Activated gamma-delta T cell (primary cell): ENCODE measurements around the gene ARHGEF10L.

ENCODE experiments used
- DNase-seq: peaks from one replicate; lab custom pipeline; 2025; lab: John Stamatoyannopoulos, UW

The ARHGEF10L gene

DNA sequence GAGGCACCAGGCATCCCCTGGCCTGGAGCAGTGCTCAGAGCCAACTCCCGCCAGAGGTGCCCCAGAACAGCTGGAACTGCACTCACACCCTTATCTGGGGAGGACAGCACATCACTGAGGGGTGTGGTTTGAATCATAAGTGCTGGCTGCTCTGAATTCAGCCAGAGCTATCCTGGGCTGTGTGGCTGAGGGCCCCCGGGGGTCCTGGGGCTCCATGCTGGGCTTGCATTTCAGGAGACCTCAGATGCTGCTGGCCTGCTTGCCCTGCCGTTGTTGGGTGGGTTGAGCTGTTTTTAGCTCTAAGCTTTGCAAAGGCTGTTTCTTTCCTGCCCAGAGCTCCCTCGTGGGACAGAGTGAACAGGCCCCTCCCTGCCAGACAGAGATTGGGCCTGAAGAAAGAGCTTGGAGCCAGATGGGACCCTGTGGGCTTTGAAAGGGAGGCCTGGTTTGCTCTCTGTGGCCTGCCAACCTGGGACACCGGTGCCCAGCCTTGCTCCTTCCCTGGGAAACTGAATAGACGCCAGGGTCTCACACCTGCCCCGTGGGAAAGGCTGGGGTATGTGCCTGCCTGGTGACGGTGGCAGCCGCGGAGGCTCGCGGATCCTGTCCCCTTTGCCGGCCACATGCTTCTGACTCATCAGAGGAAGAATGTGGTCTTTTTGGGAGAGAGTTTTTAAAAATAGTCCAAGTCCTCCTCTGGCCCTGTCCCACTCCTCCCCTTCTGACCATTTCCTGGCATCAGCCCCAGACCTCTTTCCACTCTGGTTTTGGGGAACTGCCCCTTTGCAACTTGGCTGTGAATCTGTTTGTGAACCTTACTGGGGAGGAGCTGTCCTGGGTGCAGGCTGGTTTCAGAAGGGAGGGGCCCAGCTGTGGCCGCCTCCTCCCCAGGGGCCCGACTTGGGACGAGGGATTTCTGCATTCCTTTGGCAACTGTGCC is 30.0 kb downstream of the ARHGEF10L start:
- no peak for DNase-seq

DNA sequence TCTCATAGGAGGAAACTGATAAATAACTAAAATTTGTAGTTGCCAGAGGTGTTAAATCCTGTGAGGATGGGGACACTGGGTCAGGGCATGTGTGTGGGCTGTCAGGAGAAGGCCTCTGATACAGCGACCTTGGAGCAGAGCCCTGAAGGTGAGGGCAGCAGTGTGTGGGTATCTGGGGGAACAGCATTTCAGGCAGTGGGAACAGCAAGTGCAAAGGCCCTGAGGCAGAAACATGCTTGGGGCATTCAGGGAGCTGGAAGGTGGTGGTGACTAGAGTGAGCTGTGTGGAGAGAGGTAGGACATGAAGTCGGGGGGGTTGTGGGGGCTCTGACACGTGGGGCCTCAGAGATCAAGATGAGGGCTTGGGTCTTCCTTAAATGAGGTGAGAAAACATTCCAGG is 30.7 kb downstream of the ARHGEF10L start:
- no peak for DNase-seq

DNA sequence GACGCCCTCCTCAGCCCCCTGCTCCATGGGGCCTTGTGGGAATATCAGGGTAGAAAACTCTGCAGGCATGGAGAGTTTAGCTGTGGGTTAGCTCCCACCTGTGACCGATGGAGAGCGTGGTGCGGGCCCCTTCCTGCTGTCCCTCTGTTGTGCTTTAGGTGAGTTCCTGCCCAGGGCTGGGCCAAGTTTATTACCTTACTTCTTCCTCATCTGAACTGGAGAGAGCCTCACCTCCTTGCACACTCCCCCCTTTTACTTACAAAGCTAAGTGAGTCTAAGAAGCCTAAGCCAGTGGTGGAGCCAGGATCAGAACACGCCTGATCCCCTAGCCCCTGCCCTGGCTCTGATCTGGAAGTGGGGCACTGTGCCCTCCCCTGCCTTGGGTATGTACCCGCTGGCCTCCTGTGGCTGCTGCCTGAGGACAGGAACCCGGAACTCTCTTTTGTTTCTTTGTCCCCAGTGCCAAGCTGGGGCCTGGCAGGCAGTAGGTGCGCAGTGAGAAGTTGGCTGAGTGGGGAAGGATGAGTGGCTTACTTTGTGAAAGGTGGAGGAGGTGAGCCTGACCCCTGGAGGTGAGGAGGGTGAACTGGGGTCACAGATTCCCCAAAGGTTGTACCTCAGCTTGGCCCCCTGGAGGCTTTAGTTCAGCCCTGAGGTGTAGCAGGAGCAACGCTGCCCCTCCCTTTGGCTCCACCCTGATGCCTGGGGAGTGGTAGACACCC is 32.9 kb downstream of the ARHGEF10L start:
- no peak for DNase-seq

DNA sequence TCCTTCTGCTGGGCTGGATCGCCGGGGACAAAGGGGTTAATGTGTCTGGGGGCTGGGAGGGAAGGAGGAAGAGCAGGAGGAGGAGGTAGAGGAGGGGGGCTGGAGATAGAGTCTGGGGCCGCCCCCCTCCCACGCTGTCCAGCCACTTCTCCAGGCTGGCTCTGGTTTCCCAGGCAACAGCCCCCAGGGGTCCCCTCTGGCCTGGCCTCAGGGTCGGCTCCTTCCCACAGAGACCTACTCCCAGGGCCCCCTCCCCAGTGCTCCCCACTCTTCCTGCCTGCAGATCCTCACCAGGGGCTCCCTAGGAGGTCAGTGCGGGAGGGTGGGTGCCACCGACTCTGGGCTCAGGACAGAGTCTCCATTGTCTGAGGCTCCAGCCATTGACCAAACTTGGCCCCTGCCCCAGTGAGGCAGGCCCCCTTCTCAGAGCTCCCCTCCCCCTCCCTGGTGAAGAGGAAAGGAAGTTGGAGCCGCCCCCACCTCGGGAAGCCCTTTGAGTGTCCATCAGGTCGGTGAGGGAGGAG is 34.1 kb downstream of the ARHGEF10L start:
- DNase-seq: no peak

DNA sequence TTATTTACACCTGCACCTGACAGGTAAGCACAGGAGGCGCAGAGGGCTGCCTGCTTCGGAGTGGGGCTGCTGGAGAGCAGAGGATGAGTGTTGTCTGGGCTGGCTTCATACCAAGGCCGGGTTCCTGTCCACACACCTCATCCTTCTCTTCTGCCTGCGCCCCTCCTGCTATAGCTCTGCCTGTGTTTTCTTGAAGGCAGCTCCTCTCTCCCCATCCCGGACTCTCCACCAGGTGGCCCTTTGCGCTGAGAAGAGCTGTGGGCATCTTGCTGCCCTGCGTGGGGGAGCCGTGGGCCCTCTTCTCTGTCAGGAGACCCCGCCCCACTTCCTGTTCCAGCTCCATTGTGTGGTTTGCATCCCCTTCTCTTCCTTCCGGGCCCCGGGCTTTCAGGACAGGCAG is 35.0 kb downstream of the ARHGEF10L start:
- DNase-seq: no peak

DNA sequence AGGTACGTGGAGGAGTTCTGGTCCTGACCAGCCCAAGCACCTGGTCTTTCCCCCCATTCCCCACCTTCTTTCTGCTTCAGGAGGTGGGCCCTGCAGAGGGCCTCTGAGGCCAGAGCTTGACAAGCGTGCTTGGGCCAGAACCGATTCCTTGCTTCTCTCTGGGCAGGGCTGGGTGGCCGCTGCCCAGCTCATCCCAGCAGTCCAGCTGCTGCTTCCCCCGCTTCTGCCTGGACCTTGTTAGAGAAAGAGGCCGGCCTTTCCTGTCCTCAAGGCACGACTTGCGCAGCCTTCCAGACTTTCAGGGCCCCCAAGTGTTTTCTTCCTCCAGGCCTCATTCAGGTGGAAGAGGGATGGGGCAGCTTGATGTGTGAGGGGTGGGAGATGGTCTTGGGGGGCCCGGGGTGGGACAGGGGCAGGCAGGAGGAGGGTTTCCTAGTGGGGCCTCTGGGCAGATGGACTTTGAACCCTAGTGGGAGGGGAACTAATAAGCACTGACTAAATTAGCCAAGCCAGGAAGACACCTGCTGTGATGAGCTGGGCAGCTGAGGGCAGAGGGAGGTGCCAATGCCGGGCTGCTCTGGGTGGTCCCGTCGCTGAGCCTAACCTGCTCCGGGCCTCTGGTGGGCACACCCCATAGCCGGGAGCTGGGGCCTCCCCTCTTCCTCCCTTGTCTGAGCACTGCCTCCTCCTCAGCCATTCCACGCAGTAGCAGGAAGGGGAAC is 36.5 kb downstream of the ARHGEF10L start:
- DNase-seq: no peak

DNA sequence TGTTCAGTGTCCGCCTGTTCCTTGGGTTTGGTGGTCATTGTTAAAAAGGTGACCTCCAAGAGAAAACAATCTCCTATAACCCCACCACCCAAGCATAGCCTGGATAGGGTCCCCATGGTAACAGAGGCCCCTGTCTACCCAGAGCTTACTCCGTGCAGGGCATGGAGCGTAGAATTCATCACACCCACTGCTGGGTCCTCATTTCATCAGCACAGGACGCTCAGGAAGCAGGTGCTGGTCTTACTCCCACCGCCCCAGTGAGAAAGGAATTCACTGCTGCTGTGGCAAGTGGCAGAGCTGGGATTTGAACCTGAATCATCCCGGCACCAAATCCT is 37.0 kb downstream of the ARHGEF10L start:
- no peak for DNase-seq

DNA sequence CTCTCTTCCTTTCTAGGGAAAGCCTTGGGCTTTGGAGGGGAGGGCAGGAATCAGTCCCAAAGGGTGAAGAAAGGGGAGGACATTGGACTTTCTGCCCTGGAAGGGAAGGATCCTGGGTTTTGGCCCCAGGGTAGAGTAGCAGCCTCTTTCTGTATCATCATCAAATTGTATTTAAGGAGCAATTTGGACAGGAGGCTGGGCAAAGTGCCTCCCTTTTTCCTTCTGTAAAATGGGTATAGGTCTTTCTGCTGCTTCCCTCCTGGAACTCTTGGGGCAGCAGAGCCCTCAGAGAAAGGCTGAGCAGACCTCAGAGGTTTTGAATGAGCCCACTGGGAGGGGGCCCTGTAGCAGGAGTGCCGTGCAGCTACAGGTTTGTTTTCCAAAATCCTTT is 38.4 kb downstream of the ARHGEF10L start:
- no peak for DNase-seq

DNA sequence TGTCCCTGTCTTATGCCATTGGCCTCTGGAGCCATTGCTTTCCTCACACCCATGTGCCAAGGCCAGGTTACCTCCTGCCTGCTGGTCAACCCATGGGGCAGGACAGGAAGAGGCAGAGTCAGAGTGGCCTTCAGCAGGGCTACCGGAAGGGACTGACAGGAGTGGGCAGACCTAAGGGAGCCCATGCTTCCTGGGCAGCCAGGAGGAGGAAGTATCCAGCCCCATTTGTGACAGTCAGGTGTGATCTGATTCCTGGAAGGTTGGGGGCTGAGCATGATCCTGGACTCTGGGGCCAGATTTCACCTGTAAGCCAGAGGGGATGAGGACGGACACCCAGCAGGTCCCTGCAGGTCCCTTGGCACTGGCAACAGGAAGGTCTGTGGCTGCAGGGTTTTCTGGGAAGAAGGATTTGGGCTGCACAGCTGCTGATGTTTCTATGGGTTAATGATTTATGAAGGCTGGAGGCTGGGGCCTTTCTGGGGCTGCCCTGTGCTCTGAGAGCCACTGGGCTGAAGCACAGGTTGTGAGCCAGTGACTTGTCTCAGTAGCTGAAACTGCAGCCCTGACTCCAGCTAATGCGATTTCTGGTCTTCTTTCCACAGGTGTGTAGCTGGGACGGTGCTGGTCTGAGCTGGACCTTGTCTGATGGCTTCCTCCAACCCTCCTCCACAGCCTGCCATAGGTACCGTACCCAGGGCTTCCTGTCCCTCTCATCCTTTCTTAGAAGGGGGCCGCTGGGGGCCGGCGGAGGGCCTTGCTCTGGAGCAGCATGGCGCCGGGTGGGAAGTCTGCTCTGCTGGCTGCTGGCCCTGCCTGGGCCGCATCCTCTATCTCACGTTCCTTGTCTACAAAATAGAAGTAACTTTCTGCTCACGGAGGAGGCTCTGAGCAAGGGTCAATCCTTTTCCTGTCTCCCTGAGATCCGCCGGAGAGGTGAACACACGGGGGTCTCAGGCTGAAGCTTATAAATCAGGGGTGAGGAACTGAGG is 40.7 kb downstream of the ARHGEF10L start:
- no peak for DNase-seq

DNA sequence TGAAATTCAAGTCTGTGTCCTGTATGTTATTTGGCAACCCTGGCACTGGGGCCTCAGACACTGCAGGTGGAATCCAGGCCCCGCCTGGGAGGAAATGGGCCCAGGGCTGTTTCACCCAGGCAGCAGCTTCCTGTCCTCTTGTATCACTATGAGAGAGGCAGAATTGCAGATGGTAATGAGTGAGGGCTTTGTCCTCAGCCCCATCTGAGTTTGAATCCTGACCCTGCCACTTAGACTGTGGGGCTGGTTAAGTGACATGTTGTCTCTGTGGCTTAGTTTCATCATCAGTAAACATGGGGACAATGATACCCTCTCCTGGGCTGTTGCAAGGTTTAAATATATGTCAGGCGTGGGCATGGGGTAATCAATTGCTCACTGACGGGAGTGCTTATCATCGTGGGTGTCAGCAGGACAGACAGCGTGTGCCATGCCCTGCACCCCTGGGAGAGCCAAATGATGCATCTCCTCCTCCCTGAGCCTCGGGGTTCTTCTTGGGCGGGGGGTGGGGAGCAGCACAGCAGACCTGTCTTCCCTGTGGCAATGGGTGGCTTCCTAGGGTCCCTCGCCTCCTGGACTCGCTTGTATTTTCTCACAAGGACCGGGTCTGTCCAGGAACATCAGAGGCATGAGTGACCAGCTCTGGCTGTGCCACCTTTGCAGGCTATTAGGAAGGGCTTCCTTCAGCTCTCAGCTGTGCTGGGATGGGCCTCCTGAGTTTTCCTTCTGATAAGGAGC is 42.1 kb downstream of the ARHGEF10L start:
- DNase-seq: no peak

DNA sequence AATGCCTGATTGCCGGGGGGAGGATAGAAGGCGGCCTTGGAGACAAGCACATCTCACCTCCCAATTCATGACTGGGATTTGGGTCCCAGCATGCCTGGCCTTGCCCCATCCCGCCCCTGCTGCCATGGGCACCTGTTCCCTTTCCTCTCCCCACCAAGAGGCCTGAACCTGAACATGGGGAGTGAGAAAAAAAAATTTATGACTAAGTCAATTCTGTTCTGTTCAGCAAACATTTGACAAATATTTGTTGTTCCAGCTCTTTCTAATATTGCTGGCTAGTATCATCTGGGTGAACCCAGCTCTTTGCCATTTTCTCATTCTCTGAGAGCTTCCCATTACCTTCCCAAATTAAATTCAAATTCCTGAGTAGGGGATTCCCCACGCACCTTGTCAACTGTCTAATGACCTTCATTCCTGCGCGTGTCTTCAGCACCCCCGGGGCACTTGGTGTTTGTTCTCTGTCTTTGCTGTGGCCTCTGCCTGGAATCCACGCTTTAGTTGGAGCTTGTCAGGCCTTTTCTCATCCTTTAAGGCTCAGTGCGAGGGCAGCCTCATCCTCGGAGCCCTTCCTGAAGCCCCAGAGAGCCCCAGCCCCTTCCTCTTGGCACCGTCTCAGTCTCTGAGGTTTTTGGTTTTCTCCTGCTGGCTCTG is 42.8 kb downstream of the ARHGEF10L start:
- no peak for DNase-seq

DNA sequence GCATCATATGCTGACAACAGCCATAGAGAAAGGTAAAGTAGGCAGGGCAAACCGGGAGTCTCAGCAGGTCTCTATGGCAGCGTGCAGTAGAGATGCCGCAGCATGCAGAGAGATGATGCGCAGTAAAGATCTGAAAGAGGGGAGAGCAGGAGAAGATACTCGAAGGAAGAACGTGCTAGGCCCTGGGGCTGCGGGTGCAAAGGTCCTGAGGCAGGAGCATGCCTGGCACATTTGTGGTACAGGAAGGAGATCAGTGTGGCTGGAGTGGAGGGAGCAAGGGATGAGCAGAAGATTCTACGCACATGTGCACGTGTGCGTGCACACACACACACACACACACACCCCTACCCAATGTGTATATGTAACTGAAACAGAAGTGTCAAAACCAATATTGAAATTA is 45.0 kb downstream of the ARHGEF10L start:
- no peak for DNase-seq

DNA sequence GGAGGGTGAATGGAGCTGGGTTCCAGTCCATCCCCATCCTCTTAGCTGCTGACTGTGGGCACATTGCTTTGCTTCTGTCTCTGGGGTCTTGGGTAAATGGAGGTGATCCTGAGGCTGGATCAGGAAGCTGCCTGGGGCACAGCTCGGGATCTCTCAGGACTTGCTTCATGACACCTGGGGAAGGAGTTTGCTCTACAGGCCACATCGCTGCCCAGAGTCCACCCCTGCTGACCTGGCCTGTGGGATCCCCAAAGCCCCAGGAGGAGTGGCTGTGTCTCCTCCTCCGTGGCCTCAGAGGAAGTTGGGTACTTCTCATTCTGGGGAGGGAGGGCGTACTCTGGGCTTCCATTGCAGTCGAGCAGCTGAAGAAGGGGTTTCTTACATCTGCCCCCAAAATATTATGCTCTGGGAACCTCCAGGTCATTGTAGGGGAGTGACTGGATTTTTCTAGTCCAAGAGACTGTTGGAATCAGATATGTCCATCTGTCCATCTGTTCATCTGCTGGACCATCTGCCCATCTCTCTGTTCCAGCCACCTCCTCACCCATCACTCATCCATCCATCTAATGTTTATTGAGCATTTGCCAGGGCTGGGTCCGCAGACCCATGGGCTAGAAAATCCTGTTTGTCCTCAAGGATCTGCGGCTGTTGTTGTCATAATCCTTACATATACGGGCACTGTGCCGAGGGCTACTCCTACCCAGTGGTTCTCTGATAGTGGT is 45.9 kb downstream of the ARHGEF10L start:
- no peak for DNase-seq

DNA sequence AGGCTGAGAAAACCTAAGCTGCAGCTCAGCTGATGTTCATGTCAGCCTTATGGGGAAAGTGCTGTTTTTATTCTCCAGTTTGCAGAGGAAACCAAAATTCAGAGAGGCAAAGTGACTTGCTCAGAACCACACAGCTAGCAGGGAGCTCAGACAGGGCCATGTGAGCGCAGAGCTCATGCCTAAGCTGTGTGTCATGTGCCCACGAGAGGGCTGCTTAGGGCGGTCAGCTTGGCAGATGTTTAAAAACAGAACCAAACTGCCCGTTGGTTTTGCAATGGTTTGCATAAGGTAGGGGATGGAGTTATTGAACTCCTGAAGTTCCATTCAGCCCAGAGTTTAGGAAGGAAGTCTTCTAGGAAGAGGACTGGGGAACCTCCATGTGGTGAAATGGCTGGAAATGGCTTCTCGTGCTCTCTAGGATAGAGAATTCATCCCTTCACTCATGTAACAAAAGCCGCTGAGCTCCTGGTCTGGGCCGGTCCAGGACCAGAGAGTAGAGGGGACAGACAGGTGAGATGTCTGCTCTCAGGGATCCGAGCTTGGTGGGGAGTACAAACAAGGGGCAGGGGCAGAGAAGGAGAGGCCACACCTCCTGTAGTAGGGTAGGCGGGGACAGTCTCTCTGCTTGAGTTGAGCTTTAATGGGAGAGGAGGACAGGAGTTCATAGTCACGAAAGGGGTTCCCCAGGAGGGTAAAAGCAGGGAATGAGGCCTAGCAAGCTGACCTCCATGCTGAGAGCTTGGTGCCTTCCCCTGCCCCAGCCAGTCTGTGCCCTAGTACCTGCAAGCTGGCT is 46.9 kb downstream of the ARHGEF10L start:
- no peak for DNase-seq

DNA sequence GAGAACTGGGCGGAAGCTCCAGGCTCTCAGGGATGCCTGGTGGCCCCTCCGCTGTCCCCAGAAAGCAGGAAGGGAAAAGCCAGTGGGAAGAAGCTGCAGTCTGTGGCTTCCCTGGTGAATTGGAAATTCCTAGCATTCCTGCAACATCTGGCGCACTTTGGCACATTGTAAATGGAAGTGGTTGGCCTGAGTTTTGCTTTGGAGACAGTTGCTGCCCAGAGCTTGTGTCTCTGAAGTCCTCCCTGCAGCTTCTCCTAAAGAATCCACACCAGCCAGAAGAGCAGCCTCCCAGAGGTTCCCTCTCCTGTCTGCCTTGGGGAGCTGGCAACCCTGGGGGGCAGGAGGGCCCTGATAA is 48.2 kb downstream of the ARHGEF10L start:
- DNase-seq: no peak

DNA sequence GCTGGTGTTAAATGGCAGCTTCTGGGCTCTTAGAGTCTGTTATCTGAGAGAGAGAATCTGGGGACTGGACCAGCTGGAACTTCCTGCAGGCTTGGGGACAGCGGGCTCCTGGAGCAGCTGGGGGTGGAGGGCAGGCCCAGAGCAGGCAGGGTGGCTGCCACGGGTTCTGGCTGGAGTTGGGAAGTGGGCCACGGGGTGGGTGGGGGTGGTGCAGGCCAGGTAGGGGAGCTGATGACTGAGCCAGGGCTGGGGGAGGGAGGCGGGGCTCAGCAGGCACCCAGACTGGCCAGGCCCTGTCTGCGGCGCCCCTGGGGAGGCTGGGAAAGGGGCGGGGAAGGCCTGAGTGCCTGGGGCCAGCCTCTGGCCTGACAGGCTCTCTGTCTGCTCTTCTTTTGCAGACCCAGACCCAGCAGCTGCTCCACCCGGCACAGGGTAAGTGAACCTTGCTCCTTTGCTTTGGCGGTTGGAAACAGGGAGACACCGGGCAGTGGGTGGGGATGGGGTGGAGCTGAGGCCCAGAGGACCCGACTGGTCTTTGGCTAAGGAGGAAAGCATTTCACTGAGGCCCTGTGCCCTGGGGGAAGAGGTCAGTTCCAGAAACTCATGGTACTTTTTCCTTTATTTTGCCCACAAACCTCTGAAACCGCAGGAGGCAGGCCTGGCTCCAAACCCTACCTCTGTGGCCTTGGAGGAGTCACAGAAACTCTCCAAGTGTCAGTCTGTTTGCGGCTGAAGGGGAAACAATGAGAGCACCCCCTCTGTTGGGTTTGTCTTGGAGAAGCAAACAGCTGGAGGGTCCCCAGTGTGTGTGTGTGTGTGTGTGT is 48.8 kb downstream of the ARHGEF10L start:
- no peak for DNase-seq

DNA sequence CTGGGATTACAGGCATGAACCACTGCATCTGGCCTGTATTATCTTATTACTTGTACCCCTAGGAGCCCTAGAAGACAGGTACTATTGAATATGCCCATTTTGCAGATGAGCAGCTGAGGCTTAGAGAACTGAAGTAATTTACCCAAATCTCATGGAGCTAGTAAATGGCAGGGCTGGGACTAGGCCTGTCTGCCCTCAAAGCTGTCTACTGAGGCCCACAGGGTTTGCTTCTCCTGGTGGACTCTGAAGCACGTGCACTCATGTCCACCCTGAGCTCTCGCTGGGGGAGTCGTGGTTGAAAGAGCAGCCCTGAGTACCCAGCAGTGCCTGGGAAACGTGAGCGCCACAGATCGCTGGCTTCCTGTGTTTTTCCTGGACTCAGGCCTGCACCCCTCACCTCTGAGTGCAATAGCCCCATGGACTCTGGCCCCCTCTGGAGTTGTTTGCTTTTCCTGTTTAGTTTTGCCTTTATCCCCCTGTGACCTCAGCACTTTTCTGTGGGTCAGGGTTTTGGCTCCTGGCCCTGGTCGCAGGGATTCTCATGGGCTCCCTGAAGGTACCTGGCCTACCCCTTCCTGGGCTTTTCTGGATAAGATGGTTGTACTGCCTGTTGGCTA is 52.4 kb downstream of the ARHGEF10L start:
- no peak for DNase-seq
